ENCODE results near the gene LRCOL1. TPM values are rescaled to one million over a fixed set of nuclear protein-coding genes. Genes with fewer than 3 reads are reported as not detected.

The LRCOL1 gene
- total RNA-seq, 1 experiment from 2014 or later = not detected

DNA sequence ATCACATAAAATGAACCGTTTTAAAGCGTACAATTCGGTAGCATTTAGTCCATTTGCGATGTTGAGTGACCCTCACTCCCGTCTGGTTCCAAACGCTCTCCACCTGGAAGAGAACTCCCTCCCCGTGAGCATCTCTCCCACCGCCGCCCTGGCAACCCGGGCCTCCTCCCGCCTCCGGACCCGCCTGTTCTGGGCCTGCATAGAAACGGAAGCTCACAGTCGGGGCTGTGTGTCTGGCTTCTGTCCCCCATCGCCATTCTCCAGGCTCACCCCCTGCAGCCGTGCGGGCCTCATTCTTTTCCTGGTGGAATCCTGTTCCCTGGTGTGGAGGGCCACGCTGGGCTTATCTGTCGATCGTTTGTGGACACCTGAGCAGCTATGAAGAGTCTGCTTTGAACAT, 17.3 kb downstream of the LRCOL1 start:
- ChIA-PET CTCF (no interaction called here), POLR2A (interaction anchor here (0.6 kb wide), 1 partner anchor 34 kb away, joined by 3 read pairs; no protein-coding TSS in a partner anchor)
- Histone ChIP-seq H3K36me3 (ENCODE audit: control insufficient read depth, insufficient read depth, low read length) (no peaks in the 10 kb centered on the region), H3K9me3 (no peaks in the 10 kb centered on the region), H3K4me1 (peaks cover 4% of the 10 kb centered on the region; the same call in 1 of the 2 replicates), H3K27me3 (replicated peaks; ENCODE audit: control insufficient read depth, insufficient read depth, low read length) (no peaks in the 10 kb centered on the region; the same call in 1 of the 2 replicates), H3K4me3 (ENCODE audit: low read depth, low read length) (no peak overlapping the region)
- no peak for DNase-seq
- TF ChIP-seq, protein P1, sequence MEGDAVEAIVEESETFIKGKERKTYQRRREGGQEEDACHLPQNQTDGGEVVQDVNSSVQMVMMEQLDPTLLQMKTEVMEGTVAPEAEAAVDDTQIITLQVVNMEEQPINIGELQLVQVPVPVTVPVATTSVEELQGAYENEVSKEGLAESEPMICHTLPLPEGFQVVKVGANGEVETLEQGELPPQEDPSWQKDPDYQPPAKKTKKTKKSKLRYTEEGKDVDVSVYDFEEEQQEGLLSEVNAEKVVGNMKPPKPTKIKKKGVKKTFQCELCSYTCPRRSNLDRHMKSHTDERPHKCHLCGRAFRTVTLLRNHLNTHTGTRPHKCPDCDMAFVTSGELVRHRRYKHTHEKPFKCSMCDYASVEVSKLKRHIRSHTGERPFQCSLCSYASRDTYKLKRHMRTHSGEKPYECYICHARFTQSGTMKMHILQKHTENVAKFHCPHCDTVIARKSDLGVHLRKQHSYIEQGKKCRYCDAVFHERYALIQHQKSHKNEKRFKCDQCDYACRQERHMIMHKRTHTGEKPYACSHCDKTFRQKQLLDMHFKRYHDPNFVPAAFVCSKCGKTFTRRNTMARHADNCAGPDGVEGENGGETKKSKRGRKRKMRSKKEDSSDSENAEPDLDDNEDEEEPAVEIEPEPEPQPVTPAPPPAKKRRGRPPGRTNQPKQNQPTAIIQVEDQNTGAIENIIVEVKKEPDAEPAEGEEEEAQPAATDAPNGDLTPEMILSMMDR (IDR thresholded peaks at IDR 0.05; ENCODE audit: insufficient read depth in 1 of 2, low read depth in 1 of 2, low read length in 1 of 2, severe bottlenecking in 1 of 2, unreplicated experiment in 1 of 2) = no peak
- no peak overlapping the region for H3K4me3 Mint-ChIP-seq (ENCODE audit: unreplicated experiment)
- intact Hi-C loops (cut with micrococcal nuclease; ENCODE audit: unreplicated experiment) = no loop called here
- peaks cover 20% of the 10 kb centered on the region for H3K4me1 Mint-ChIP-seq (ENCODE audit: low read depth, unreplicated experiment)
- H3K36me3 Mint-ChIP-seq (ENCODE audit: insufficient read depth, unreplicated experiment) = peaks cover 19% of the 10 kb centered on the region
- no TSS peak for BruUV-seq (replicated peaks)
- no peak overlapping the region for H3K27ac Mint-ChIP-seq (ENCODE audit: unreplicated experiment)
- H3K27me3 Mint-ChIP-seq (ENCODE audit: insufficient read depth, unreplicated experiment) = peaks cover 10% of the 10 kb centered on the region
- peaks cover 10% of the 10 kb centered on the region for H3K9me3 Mint-ChIP-seq (ENCODE audit: unreplicated experiment)

DNA sequence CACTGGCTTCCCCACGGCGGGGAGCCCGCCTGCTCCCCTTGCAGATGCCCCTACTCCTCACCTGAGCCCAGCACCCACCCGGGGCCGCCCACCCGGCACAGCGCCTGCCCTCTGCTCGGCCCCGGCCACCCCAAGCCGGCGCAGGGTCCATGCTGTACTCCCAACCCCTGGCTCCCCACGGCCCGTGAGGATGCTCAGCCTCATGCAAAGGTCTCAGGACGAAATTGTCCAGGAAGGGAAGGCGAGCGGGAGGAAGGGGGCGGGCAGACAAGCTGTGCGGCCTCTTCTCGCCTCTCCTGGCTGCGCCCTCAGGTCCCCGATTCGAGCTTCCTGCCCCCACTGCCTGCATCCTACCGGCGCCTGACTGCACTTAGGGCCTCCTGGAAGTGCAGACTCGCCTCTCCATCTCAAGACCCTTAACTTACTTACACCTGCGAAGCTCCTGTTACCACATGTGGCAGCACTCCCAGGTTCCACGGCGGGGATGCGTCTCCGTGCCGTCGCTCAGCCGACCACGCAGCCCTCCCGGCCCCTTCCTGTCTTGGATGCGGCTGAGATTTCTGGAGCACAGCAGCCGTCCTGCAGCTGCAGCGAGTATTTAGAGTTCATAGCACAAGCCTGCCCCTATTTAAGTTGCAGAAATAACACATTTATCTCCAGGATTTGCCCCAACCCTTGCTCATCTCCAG, 18.0 kb downstream of the LRCOL1 start:
- POLR2A ChIA-PET = no interaction called here
- Histone ChIP-seq H3K4me1 (peaks cover 4% of the 10 kb centered on the region; the same call in 1 of the 2 replicates), H3K36me3 (ENCODE audit: control insufficient read depth, insufficient read depth, low read length) (no peaks in the 10 kb centered on the region), H3K4me3 (ENCODE audit: low read depth, low read length) (no peak overlapping the region), H3K27me3 (replicated peaks; ENCODE audit: control insufficient read depth, insufficient read depth, low read length) (no peaks in the 10 kb centered on the region; the same call in 1 of the 2 replicates), H3K9me3 (no peaks in the 10 kb centered on the region)
- TF ChIP-seq, protein P1 (IDR thresholded peaks at IDR 0.05; ENCODE audit: insufficient read depth in 1 of 2, low read depth in 1 of 2, low read length in 1 of 2, severe bottlenecking in 1 of 2, unreplicated experiment in 1 of 2) = no peak
- Mint-ChIP-seq H3K27me3 (ENCODE audit: insufficient read depth, unreplicated experiment) (peaks cover 6% of the 10 kb centered on the region), H3K27ac (ENCODE audit: unreplicated experiment) (no peak overlapping the region), H3K4me3 (ENCODE audit: unreplicated experiment) (no peak overlapping the region), H3K4me1 (ENCODE audit: low read depth, unreplicated experiment) (peaks cover 14% of the 10 kb centered on the region), H3K9me3 (ENCODE audit: unreplicated experiment) (peaks cover 3% of the 10 kb centered on the region), H3K36me3 (ENCODE audit: insufficient read depth, unreplicated experiment) (peaks cover 14% of the 10 kb centered on the region)
- CTCF ChIA-PET = no interaction called here
- BruUV-seq (replicated peaks) = no TSS peak
- no peak for DNase-seq
- intact Hi-C loops (cut with micrococcal nuclease; ENCODE audit: unreplicated experiment) = no loop called here

GRCh38 chr12:132591107-132591935, 19.1 kb downstream of the LRCOL1 start:
- Histone ChIP-seq H3K36me3 (ENCODE audit: control insufficient read depth, insufficient read depth, low read length) (no peaks in the 10 kb centered on the region), H3K4me1 (peaks cover 4% of the 10 kb centered on the region; the same call in 1 of the 2 replicates), H3K9me3 (no peaks in the 10 kb centered on the region), H3K4me3 (ENCODE audit: low read depth, low read length) (no peak overlapping the region), H3K27me3 (replicated peaks; ENCODE audit: control insufficient read depth, insufficient read depth, low read length) (no peaks in the 10 kb centered on the region; the same call in 1 of the 2 replicates)
- ChIA-PET CTCF (no interaction called here), POLR2A (no interaction called here)
- H3K4me3 Mint-ChIP-seq (ENCODE audit: unreplicated experiment) = no peak overlapping the region
- peaks cover 10% of the 10 kb centered on the region for H3K36me3 Mint-ChIP-seq (ENCODE audit: insufficient read depth, unreplicated experiment)
- intact Hi-C loops (cut with micrococcal nuclease; ENCODE audit: unreplicated experiment) = no loop called here
- no peaks in the 10 kb centered on the region for H3K9me3 Mint-ChIP-seq (ENCODE audit: unreplicated experiment)
- TF ChIP-seq, protein P1 (IDR thresholded peaks at IDR 0.05; ENCODE audit: insufficient read depth in 1 of 2, low read depth in 1 of 2, low read length in 1 of 2, severe bottlenecking in 1 of 2, unreplicated experiment in 1 of 2) = no peak
- H3K27ac Mint-ChIP-seq (ENCODE audit: unreplicated experiment) = no peak overlapping the region
- peaks cover 2% of the 10 kb centered on the region for H3K27me3 Mint-ChIP-seq (ENCODE audit: insufficient read depth, unreplicated experiment)
- no peak for DNase-seq
- peaks cover 9% of the 10 kb centered on the region for H3K4me1 Mint-ChIP-seq (ENCODE audit: low read depth, unreplicated experiment)
- no TSS peak for BruUV-seq (replicated peaks)
